ENCODE measurements around the gene LTBP4. TPM values are rescaled to one million over a fixed set of nuclear protein-coding genes. Genes with fewer than 3 reads are reported as not detected.
A peak's percentile ranks its signal among the peaks of the same experiment; 100 is the strongest.

Gene LTBP4
- total and polyA plus RNA-seq, 2 of the 13 experiments (the other 11 are each of a cell fraction or from before 2014, with no cell fraction given): 0.86 to 2.3 TPM

DNA sequence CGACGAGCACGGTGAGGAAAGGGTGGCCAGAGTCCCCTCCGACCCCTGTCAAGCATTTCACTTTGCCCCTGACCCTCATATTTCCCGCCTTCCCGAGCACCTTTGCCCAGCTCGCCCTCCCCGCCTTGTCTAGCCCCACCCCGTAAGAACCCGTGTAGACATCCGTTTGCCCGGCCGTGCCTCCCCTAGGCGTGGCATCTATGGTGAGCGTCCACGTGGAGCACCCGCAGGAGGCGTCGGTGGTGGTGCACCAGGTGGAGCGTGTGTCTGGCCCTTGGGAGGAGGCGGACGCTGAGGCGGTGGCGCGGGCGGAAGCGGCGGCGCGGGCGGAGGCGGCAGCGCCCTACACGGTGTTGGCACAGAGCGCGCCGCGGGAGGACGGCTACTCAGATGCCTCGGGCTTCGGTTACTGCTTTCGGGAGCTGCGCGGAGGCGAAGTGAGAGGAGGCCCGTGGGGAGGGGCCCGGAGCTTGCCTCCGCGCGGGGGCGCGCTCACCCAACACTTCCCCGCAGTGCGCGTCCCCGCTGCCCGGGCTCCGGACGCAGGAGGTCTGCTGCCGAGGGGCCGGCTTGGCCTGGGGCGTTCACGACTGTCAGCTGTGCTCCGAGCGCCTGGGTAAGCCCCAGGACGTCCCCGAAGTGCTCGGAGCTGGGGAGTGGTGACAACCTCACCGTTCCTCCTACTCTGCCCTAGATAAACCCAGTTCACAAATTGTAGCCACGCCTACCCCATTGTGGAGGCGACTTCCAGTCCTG, 4.2 kb downstream of the LTBP4 start (continued):
- TF ChIP-seq ZNF367 (CRISPR knock-in tag; IDR thresholded peaks at IDR 0.05; ENCODE audit: borderline replicate concordance): 0 out of 2 replicates have a peak, but pooled peaks have one; percentile 23
- TF ChIP-seq IKZF5 (CRISPR knock-in tag; IDR thresholded peaks at IDR 0.05): peak; percentile 52; the same call in 1 of the 2 replicates
- TF ChIP-seq ZNF430 (CRISPR knock-in tag; IDR thresholded peaks at IDR 0.05): peak; percentile 41; the same call in 1 of the 2 replicates
- TF ChIP-seq BCL6 (CRISPR knock-in tag; IDR thresholded peaks at IDR 0.05): peak; percentile 6; the same call in 1 of the 2 replicates
- no peak for TF ChIP-seq GATA4 (IDR thresholded peaks at IDR 0.05; ENCODE audit: borderline replicate concordance, low read depth)
- TF ChIP-seq, protein P1, sequence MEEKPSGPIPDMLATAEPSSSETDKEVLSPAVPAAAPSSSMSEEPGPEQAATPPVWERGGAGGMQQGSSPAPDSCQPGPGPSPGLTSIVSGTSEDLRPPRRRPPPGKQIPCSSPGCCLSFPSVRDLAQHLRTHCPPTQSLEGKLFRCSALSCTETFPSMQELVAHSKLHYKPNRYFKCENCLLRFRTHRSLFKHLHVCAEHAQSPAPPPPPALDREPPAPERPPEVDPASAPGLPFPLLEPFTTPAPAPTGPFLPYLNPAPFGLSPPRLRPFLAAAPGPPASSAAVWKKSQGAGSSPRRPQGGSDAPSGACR (CRISPR knock-in tag; IDR thresholded peaks at IDR 0.05): no peak
- TF ChIP-seq, protein P2, sequence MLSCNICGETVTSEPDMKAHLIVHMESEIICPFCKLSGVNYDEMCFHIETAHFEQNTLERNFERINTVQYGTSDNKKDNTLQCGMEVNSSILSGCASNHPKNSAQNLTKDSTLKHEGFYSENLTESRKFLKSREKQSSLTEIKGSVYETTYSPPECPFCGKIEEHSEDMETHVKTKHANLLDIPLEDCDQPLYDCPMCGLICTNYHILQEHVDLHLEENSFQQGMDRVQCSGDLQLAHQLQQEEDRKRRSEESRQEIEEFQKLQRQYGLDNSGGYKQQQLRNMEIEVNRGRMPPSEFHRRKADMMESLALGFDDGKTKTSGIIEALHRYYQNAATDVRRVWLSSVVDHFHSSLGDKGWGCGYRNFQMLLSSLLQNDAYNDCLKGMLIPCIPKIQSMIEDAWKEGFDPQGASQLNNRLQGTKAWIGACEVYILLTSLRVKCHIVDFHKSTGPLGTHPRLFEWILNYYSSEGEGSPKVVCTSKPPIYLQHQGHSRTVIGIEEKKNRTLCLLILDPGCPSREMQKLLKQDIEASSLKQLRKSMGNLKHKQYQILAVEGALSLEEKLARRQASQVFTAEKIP (CRISPR knock-in tag; IDR thresholded peaks at IDR 0.05; ENCODE audit: borderline replicate concordance): no peak
- no peak for TF ChIP-seq FOXP4 (CRISPR knock-in tag; IDR thresholded peaks at IDR 0.05)
- TF ChIP-seq BRD4 (CRISPR knock-in tag; IDR thresholded peaks at IDR 0.05): no peak
- TF ChIP-seq HMGXB4 (CRISPR knock-in tag; IDR thresholded peaks at IDR 0.05; ENCODE audit: borderline replicate concordance in 1 of 2, low read depth in 1 of 2): peak in 1 of 2 experiments; percentile 64; a peak in 2 of 4 replicates
- TF ChIP-seq, protein P3, sequence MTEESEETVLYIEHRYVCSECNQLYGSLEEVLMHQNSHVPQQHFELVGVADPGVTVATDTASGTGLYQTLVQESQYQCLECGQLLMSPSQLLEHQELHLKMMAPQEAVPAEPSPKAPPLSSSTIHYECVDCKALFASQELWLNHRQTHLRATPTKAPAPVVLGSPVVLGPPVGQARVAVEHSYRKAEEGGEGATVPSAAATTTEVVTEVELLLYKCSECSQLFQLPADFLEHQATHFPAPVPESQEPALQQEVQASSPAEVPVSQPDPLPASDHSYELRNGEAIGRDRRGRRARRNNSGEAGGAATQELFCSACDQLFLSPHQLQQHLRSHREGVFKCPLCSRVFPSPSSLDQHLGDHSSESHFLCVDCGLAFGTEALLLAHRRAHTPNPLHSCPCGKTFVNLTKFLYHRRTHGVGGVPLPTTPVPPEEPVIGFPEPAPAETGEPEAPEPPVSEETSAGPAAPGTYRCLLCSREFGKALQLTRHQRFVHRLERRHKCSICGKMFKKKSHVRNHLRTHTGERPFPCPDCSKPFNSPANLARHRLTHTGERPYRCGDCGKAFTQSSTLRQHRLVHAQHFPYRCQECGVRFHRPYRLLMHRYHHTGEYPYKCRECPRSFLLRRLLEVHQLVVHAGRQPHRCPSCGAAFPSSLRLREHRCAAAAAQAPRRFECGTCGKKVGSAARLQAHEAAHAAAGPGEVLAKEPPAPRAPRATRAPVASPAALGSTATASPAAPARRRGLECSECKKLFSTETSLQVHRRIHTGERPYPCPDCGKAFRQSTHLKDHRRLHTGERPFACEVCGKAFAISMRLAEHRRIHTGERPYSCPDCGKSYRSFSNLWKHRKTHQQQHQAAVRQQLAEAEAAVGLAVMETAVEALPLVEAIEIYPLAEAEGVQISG (CRISPR knock-in tag; IDR thresholded peaks at IDR 0.05): no peak
- TF ChIP-seq ZFX (CRISPR knock-in tag; IDR thresholded peaks at IDR 0.05; ENCODE audit: low read depth): peak; percentile 56

Measured in HepG2 (cell line).